HepG2 (cell line): Measurements from ENCODE around the gene EEF1AKMT1. TPM values are rescaled to one million over a fixed set of nuclear protein-coding genes. Genes with fewer than 3 reads are reported as not detected.

Source experiments
- ATF7-NPFF ChIP-seq: sonication (generic); formaldehyde crosslinking; IDR thresholded peaks from 2 replicates; pipeline ENCODE4 v1.8.1; 2023; ENCODE audit warnings: mild to moderate bottlenecking, low read depth, missing genetic modification reagents, moderate library complexity
- CEBPB ChIP-seq: IDR thresholded peaks from 2 replicates; pipeline ENCODE4 v1.6.1; 2011; ENCODE audit warnings: low read depth, low read length, improper control_type of control experiment, borderline replicate concordance
- HNF4G ChIP-seq, 2 experiments: sonication (generic) in 1 of 2; formaldehyde crosslinking in 1 of 2; IDR thresholded peaks; 2 replicates each; pipeline versions ENCODE4 v1.4.0 to v1.6.1; 2011 to 2020; ENCODE audit warnings: borderline replicate concordance in 2 of 2, low read depth in 2 of 2, mild to moderate bottlenecking in 2 of 2, low read length in 1 of 2, missing genetic modification reagents in 1 of 2, moderate library complexity in 1 of 2
- IKZF5 ChIP-seq: IDR thresholded peaks from 2 replicates; pipeline ENCODE4 v1.6.1; 2018; ENCODE audit warnings: missing genetic modification reagents, mild to moderate bottlenecking, missing compliant biosample characterization
- KAT2B ChIP-seq: fragments of 150-350 bp; IDR thresholded peaks from 2 replicates; pipeline ENCODE4 v1.6.1; 2014; ENCODE audit warnings: low read depth, low read length, borderline replicate concordance
- KDM2A ChIP-seq: sonication (generic); formaldehyde crosslinking; IDR thresholded peaks from 2 replicates; pipeline ENCODE4 v1.4.0; 2020; ENCODE audit warnings: low read depth, missing genetic modification reagents, borderline replicate concordance
- MEF2D ChIP-seq: sonication (generic); formaldehyde crosslinking; IDR thresholded peaks from 2 replicates; pipeline ENCODE4 v1.5.1; 2020; ENCODE audit warnings: mild to moderate bottlenecking, missing genetic modification reagents
- SIN3A ChIP-seq: IDR thresholded peaks from 2 replicates; pipeline ENCODE4 v1.6.1; 2011; ENCODE audit warnings: low read depth, mild to moderate bottlenecking, control low read depth, low read length, borderline replicate concordance
- SPEN ChIP-seq: sonication (generic); formaldehyde crosslinking; IDR thresholded peaks from 2 replicates; pipeline ENCODE4 v1.5.1; 2020; ENCODE audit warnings: low read depth, mild to moderate bottlenecking, missing genetic modification reagents
- SRY ChIP-seq: sonication (generic); formaldehyde crosslinking; IDR thresholded peaks from 2 replicates; pipeline ENCODE4 v1.8.0; 2022; ENCODE audit warnings: mild to moderate bottlenecking, missing genetic modification reagents
- TEAD3 ChIP-seq: optimal IDR thresholded peaks from 2 replicates; pipeline ENCODE3; 2016; ENCODE audit warnings: borderline replicate concordance
- TMF1 ChIP-seq: sonication (generic); formaldehyde crosslinking; IDR thresholded peaks from 2 replicates; pipeline ENCODE4 v1.8.1; 2022; ENCODE audit warnings: low read depth, missing genetic modification reagents
- YY1 ChIP-seq: IDR thresholded peaks from 2 replicates; pipeline ENCODE4 v1.6.1; 2011; ENCODE audit warnings: low read length, low read depth, moderate library complexity, mild to moderate bottlenecking; ENCODE audit not compliant: insufficient read depth, insufficient replicate concordance
- ZNF10 ChIP-seq: sonication (generic); formaldehyde crosslinking; IDR thresholded peaks from 2 replicates; pipeline ENCODE4 v1.4.0; 2020; ENCODE audit warnings: mild to moderate bottlenecking, low read depth, missing genetic modification reagents, borderline replicate concordance
- ZNF12 ChIP-seq: sonication (generic); formaldehyde crosslinking; IDR thresholded peaks from 2 replicates; pipeline ENCODE4 v1.5.0; 2020; ENCODE audit warnings: missing genetic modification reagents
- ZNF136 ChIP-seq: sonication (generic); formaldehyde crosslinking; IDR thresholded peaks from 2 replicates; pipeline ENCODE4 v1.8.1; 2022; ENCODE audit warnings: low read depth, mild to moderate bottlenecking, moderate library complexity, missing genetic modification reagents
- ZNF441 ChIP-seq: sonication (generic); formaldehyde crosslinking; IDR thresholded peaks from 2 replicates; pipeline ENCODE4 v1.7.0; 2021; ENCODE audit warnings: missing genetic modification reagents, borderline replicate concordance
- ZNF550 ChIP-seq: sonication (generic); formaldehyde crosslinking; IDR thresholded peaks from 2 replicates; pipeline ENCODE4 v1.4.0; 2020; ENCODE audit warnings: mild to moderate bottlenecking, missing genetic modification reagents, borderline replicate concordance
- ZNF841 ChIP-seq: sonication (generic); formaldehyde crosslinking; IDR thresholded peaks from 2 replicates; pipeline ENCODE4 v1.8.1; 2023; ENCODE audit warnings: missing genetic modification reagents, borderline replicate concordance
- ZSCAN12 ChIP-seq: sonication (generic); formaldehyde crosslinking; IDR thresholded peaks from 2 replicates; pipeline ENCODE4 v1.9.0; 2021; ENCODE audit warnings: mild to moderate bottlenecking, missing genetic modification reagents
- ZSCAN22 ChIP-seq: sonication (generic); formaldehyde crosslinking; IDR thresholded peaks from 2 replicates; pipeline ENCODE4 v1.4.0; 2020; ENCODE audit warnings: mild to moderate bottlenecking, missing genetic modification reagents
- ZSCAN25 ChIP-seq: sonication (generic); formaldehyde crosslinking; IDR thresholded peaks from 2 replicates; pipeline ENCODE4 v1.8.0; 2022; ENCODE audit warnings: mild to moderate bottlenecking, missing genetic modification reagents
- ZSCAN9 ChIP-seq: IDR thresholded peaks from 2 replicates; pipeline ENCODE4 v1.6.1; 2016; ENCODE audit warnings: borderline replicate concordance
- polyA plus RNA-seq, 8 experiments: library from polyadenylated mRNA; depleted of rRNA in 3 of 8; stranded (reverse) in 7 of 8; unstranded in 1 of 8; fragments of >200 nt; fragmentation: Illumina TruSeq in 4 of 8; extraction: Trizol in 4 of 8; gene quantifications; 2 replicates each; pipeline versions ENCODE4 v1.2.1 to v1.2.3, GENCODE V29; 2011 to 2016; ENCODE audit warnings: low read depth in 4 of 8, missing spikeins in 1 of 8, mixed read lengths in 1 of 8; ENCODE audit not compliant: insufficient read depth in 1 of 8
- total RNA-seq, 5 experiments: library from RNA; depleted of rRNA; stranded (reverse); fragments of >200 nt; fragmentation: Illumina TruSeq; extraction: Trizol; gene quantifications; 2 replicates each; pipeline ENCODE4 v1.2.3, GENCODE V29; 2016; ENCODE audit warnings: low read depth in 1 of 5
- TF ChIP-seq, protein P1 (sequence below): sonication (generic); formaldehyde crosslinking; IDR thresholded peaks from 2 replicates; pipeline ENCODE4 v1.5.0; 2020; ENCODE audit warnings: missing genetic modification reagents
- TF ChIP-seq, protein P2 (sequence below): sonication (generic); formaldehyde crosslinking; IDR thresholded peaks from 2 replicates; pipeline ENCODE4 v1.4.0; 2020; ENCODE audit warnings: missing genetic modification reagents, borderline replicate concordance

The EEF1AKMT1 gene
- total and polyA plus RNA-seq, 2 of the 13 experiments (the other 11 are each of a cell fraction or from before 2014, with no cell fraction given) = 6.0 to 16.1 TPM

DNA sequence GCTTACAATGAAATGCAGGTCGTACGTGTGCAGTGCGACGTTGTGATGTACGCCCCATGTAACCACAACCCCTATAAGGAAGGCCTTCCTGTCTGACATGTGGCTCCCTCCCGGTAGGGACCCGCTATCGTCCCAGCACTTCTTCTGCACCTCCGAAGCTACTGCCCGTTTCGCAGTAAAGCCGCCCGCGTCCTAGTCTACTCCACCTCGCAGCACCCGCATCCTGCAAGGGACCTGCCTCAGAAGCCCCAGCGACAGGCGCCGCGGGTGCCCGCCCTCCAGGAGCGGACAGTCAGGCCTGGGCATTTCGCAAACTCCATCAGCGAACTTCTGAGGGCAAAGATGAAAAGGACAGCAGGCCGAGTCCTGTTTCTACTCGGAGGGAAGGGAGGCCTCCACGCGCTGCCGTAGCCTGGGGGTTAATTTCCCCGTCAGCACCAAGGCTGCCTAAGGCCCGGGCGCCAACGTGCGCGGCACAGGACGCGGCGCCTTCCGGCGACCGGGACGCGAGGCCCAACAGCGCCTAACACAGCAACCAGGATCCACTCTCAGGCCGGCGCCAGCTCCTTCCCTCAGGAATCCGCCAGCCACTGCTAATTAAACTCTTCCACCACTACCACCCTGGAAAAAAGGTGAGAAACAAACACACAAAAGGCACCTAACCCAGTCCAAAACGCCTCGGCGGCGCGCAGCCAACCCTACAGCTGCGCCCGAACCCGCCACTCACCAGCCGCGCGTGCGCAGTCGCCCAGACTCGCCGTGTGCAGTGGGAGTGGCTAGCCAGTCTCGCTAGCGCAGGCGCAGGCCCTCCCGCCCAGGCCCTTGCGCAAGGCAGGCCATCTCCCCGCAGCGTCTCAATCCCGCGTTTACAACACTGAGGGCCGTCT lies at the start of gene EEF1AKMT1 (continued):
- TF ChIP-seq ZNF12 (CRISPR knock-in tag) (peak; percentile 62), YY1 (no peak), CEBPB (peak; percentile 99), SIN3A (no peak), TEAD3 (CRISPR knock-in tag) (no peak), ZNF841 (CRISPR knock-in tag) (no peak; the same call in 1 of the 2 replicates), KAT2B (no peak), ZSCAN22 (no peak), SPEN (CRISPR knock-in tag) (peak; percentile 85), HNF4G (IDR thresholded peaks at IDR 0.05; ENCODE audit: borderline replicate concordance, low read depth, low read length) (no peak), HNF4G (CRISPR knock-in tag; IDR thresholded peaks at IDR 0.05; ENCODE audit: borderline replicate concordance, low read depth) (0 out of 2 replicates have a peak, but pooled peaks have one; percentile 39), IKZF5 (CRISPR knock-in tag) (peak; percentile 78), ZSCAN25 (CRISPR knock-in tag) (peak; percentile 61), ZNF441 (CRISPR knock-in tag) (peak; percentile 73; the same call in 1 of the 2 replicates), ATF7-NPFF (peak; percentile 69), TMF1 (peak; percentile 57; the same call in 1 of the 2 replicates), KDM2A (CRISPR knock-in tag) (peak; percentile 99), ZNF550 (CRISPR knock-in tag) (no peak), SRY (CRISPR knock-in tag) (no peak; the same call in none of the 2 replicates), ZSCAN9 (CRISPR knock-in tag) (no peak), MEF2D (peak; percentile 85), ZSCAN12 (CRISPR knock-in tag) (no peak), ZNF10 (no peak), ZNF136 (CRISPR knock-in tag) (peak; percentile 21; the same call in 1 of the 2 replicates)
- TF ChIP-seq, protein P1, sequence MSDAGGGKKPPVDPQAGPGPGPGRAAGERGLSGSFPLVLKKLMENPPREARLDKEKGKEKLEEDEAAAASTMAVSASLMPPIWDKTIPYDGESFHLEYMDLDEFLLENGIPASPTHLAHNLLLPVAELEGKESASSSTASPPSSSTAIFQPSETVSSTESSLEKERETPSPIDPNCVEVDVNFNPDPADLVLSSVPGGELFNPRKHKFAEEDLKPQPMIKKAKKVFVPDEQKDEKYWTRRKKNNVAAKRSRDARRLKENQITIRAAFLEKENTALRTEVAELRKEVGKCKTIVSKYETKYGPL (CRISPR knock-in tag) = peak; percentile 28; the same call in 1 of the 2 replicates
- TF ChIP-seq, protein P2, sequence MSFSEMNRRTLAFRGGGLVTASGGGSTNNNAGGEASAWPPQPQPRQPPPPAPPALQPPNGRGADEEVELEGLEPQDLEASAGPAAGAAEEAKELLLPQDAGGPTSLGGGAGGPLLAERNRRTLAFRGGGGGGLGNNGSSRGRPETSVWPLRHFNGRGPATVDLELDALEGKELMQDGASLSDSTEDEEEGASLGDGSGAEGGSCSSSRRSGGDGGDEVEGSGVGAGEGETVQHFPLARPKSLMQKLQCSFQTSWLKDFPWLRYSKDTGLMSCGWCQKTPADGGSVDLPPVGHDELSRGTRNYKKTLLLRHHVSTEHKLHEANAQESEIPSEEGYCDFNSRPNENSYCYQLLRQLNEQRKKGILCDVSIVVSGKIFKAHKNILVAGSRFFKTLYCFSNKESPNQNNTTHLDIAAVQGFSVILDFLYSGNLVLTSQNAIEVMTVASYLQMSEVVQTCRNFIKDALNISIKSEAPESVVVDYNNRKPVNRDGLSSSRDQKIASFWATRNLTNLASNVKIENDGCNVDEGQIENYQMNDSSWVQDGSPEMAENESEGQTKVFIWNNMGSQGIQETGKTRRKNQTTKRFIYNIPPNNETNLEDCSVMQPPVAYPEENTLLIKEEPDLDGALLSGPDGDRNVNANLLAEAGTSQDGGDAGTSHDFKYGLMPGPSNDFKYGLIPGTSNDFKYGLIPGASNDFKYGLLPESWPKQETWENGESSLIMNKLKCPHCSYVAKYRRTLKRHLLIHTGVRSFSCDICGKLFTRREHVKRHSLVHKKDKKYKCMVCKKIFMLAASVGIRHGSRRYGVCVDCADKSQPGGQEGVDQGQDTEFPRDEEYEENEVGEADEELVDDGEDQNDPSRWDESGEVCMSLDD (CRISPR knock-in tag) = no peak
